ENCODE data around the gene SETD3.

SETD3 gene

DNA sequence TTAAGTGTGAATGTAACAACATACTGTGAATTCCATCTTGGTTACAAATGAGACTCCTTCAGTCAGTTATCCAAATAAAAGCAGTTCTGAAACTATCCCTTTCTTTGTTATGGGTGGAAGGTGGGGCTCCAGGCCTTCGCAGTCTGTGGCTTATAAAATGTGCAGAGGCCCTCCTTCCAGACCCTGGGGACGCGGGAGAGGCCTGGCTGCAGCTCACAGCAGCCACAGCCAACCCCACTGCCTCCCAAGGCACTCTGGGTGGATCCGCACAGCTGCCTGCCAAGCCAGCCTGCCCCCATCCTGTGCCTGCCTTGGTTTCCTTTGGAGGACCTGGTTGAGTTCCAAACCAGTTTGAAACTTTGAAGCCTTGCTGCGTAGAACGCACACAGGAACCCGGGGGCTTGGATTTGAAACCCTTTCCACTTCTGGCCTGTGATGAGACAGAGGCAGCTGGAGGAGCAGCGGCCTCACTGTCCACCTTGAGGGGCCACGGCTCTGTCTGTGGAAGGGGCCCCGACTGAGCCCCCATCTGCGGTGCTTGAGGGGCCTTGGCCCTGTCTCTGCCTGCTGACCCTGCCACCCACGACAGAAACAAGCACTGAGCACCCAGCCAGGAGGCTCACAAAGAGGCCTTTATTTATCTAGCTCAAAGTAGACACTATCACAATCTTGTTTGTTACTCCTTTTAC is 30.9 kb upstream of the SETD3 start:
- H2BK5ac ChIP-seq (ENCODE audit: low read length): no peak overlapping the region
- peak overlapping the region; percentile 2 for H3K4me2 ChIP-seq (ENCODE audit: insufficient read depth, low read length, poor library complexity, severe bottlenecking)
- DNase-seq (ENCODE audit: low spot score): no peak
- WGBS, 2 donors (ENCODE audit: extremely low coverage in 2 of 2, insufficient read length in 2 of 2, insufficient replicate concordance in 1 of 2): no CpG with 5 or more reads among the region's 12 CpGs
- H2AFZ ChIP-seq (ENCODE audit: low read length): no peak overlapping the region
- no peak overlapping the region for H2AK5ac ChIP-seq (ENCODE audit: low read depth, low read length)
- no peak overlapping the region for H2BK12ac ChIP-seq (ENCODE audit: low read length)
- no peak overlapping the region for H2BK120ac ChIP-seq (ENCODE audit: low read depth, low read length)
- no peak overlapping the region for H4K8ac ChIP-seq (ENCODE audit: low read depth, low read length)
- peaks cover 35 to 92% of the 10 kb centered on the region in 2 donors for H3K36me3 ChIP-seq (replicated peaks in 1 of 2; ENCODE audit: control insufficient read depth in 2 of 2, insufficient read depth in 2 of 2, low read length in 2 of 2)
- no peak overlapping the region for H4K91ac ChIP-seq (ENCODE audit: low read depth, low read length, poor library complexity)
- H3K14ac ChIP-seq (ENCODE audit: low read length): no peak overlapping the region
- no peaks in the 10 kb centered on the region for H3K9me3 ChIP-seq (replicated peaks in 1 of 2; ENCODE audit: control insufficient read depth in 2 of 2, insufficient read depth in 1 of 2, low read depth in 1 of 2, low read length in 2 of 2)
- H3K79me1 ChIP-seq (ENCODE audit: low read depth, low read length): peaks cover 9% of the 10 kb centered on the region
- H3K4me1 ChIP-seq (ENCODE audit: control insufficient read depth in 2 of 2, insufficient read depth in 1 of 2, low read depth in 1 of 2, low read length in 2 of 2): no peaks in the 10 kb centered on the region
- H2BK15ac ChIP-seq (ENCODE audit: low read length): no peak overlapping the region
- H3K4me3 ChIP-seq (ENCODE audit: low read length in 2 of 2): no peak overlapping the region
- H3K18ac ChIP-seq (ENCODE audit: low read length): peak overlapping the region; percentile 70
- H3K9ac ChIP-seq (ENCODE audit: low read depth, low read length, poor library complexity): no peak overlapping the region
- no peaks in the 10 kb centered on the region for H3K27me3 ChIP-seq (ENCODE audit: control insufficient read depth in 3 of 3, insufficient read depth in 3 of 3, low read depth in 1 of 3, low read length in 3 of 3)
- H3K23ac ChIP-seq (ENCODE audit: low read depth, low read length, poor library complexity): no peak overlapping the region
- H3K4ac ChIP-seq (ENCODE audit: low read length): no peak overlapping the region
- H3K27ac ChIP-seq (replicated peaks; ENCODE audit: low read length): no peak overlapping the region

DNA sequence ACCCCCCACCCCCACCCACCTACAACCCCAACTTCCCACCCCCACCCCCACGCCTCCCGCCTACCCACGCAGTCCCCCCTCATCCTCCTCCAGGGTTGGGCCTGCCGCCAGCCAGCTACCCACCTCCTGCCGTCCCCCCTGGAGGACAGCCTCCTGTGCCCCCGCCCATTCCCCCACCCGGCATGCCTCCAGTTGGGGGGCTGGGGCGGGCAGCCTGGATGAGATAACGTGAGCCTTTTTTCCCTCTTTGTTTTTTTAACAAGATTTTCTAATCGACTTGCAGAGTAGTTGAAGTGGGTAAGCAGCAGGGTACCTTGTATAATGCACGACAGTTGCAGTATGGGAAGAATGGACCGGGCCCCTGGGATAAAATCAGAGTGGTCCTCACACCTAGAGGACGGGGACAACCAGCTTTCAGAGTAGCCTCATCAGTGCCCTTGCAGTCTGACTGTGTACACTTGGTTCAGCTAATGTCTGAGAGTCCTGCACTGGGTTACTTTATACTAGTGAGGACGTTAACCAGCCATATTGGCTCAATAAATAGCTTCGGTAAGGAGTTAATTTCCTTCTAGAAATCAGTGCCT is 30.0 kb upstream of the SETD3 start:
- H3K4me1 ChIP-seq (ENCODE audit: control insufficient read depth in 2 of 2, insufficient read depth in 1 of 2, low read depth in 1 of 2, low read length in 2 of 2): no peaks in the 10 kb centered on the region
- H3K36me3 ChIP-seq (replicated peaks in 1 of 2; ENCODE audit: control insufficient read depth in 2 of 2, insufficient read depth in 2 of 2, low read length in 2 of 2): peaks cover 42 to 93% of the 10 kb centered on the region in 2 donors
- H3K9ac ChIP-seq (ENCODE audit: low read depth, low read length, poor library complexity): no peak overlapping the region
- H3K27ac ChIP-seq (replicated peaks; ENCODE audit: low read length): no peak overlapping the region
- no peak overlapping the region for H2AFZ ChIP-seq (ENCODE audit: low read length)
- H3K23ac ChIP-seq (ENCODE audit: low read depth, low read length, poor library complexity): no peak overlapping the region
- no peak overlapping the region for H2BK5ac ChIP-seq (ENCODE audit: low read length)
- no peak overlapping the region for H3K4ac ChIP-seq (ENCODE audit: low read length)
- H3K14ac ChIP-seq (ENCODE audit: low read length): no peak overlapping the region
- H3K18ac ChIP-seq (ENCODE audit: low read length): no peak overlapping the region
- no peak overlapping the region for H3K4me3 ChIP-seq (ENCODE audit: low read length in 2 of 2)
- H2AK5ac ChIP-seq (ENCODE audit: low read depth, low read length): no peak overlapping the region
- H2BK12ac ChIP-seq (ENCODE audit: low read length): no peak overlapping the region
- no peaks in the 10 kb centered on the region for H3K27me3 ChIP-seq (ENCODE audit: control insufficient read depth in 3 of 3, insufficient read depth in 3 of 3, low read depth in 1 of 3, low read length in 3 of 3)
- H4K91ac ChIP-seq (ENCODE audit: low read depth, low read length, poor library complexity): no peak overlapping the region
- H3K79me1 ChIP-seq (ENCODE audit: low read depth, low read length): peaks cover 6% of the 10 kb centered on the region
- no peak overlapping the region for H2BK15ac ChIP-seq (ENCODE audit: low read length)
- no peak for DNase-seq (ENCODE audit: low spot score)
- H4K8ac ChIP-seq (ENCODE audit: low read depth, low read length): no peak overlapping the region
- no peak overlapping the region for H2BK120ac ChIP-seq (ENCODE audit: low read depth, low read length)
- no peaks in the 10 kb centered on the region for H3K9me3 ChIP-seq (replicated peaks in 1 of 2; ENCODE audit: control insufficient read depth in 2 of 2, insufficient read depth in 1 of 2, low read depth in 1 of 2, low read length in 2 of 2)
- no CpG with 5 or more reads among the region's 15 CpGs for WGBS, 2 donors (ENCODE audit: extremely low coverage in 2 of 2, insufficient read length in 2 of 2, insufficient replicate concordance in 1 of 2)
- no peak overlapping the region for H3K4me2 ChIP-seq (ENCODE audit: insufficient read depth, low read length, poor library complexity, severe bottlenecking)

DNA sequence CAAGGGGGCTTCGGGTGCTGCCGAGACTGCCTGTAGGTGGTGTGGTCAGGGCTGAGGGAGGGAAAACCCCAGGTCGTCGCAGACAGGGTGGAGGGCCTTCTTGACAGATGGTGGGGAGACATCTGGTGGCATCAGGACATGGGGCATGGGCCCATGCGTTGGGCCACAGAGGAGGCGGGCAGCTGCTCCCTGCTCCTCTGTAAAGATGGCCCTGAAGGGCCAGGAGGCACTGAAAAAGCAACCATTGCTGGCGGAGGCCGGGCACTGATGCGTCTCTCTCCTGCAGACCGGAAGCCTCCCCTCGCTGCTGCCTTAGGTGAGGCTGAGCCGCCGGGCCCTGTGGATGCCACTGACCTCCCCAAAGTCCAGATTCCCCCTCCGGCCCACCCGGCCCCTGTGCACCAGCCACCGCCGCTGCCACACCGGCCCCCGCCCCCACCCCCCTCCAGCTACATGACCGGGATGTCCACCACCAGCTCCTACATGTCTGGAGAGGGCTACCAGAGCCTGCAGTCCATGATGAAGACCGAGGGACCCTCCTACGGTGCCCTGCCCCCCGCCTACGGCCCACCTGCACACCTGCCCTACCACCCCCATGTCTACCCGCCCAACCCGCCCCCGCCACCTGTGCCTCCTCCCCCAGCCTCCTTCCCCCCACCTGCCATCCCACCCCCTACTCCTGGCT is 29.4 kb upstream of the SETD3 start:
- H2BK120ac ChIP-seq (ENCODE audit: low read depth, low read length): no peak overlapping the region
- no peak overlapping the region for H3K14ac ChIP-seq (ENCODE audit: low read length)
- DNase-seq (ENCODE audit: low spot score): no peak
- no peaks in the 10 kb centered on the region for H3K9me3 ChIP-seq (replicated peaks in 1 of 2; ENCODE audit: control insufficient read depth in 2 of 2, insufficient read depth in 1 of 2, low read depth in 1 of 2, low read length in 2 of 2)
- H3K4me1 ChIP-seq (ENCODE audit: control insufficient read depth in 2 of 2, insufficient read depth in 1 of 2, low read depth in 1 of 2, low read length in 2 of 2): no peaks in the 10 kb centered on the region
- no peaks in the 10 kb centered on the region for H3K27me3 ChIP-seq (ENCODE audit: control insufficient read depth in 3 of 3, insufficient read depth in 3 of 3, low read depth in 1 of 3, low read length in 3 of 3)
- H3K9ac ChIP-seq (ENCODE audit: low read depth, low read length, poor library complexity): peak overlapping the region; percentile 40
- no peak overlapping the region for H4K8ac ChIP-seq (ENCODE audit: low read depth, low read length)
- no peak overlapping the region for H3K27ac ChIP-seq (replicated peaks; ENCODE audit: low read length)
- H3K4ac ChIP-seq (ENCODE audit: low read length): no peak overlapping the region
- no peak overlapping the region for H4K91ac ChIP-seq (ENCODE audit: low read depth, low read length, poor library complexity)
- H3K79me1 ChIP-seq (ENCODE audit: low read depth, low read length): peaks cover 6% of the 10 kb centered on the region
- H2BK12ac ChIP-seq (ENCODE audit: low read length): no peak overlapping the region
- H3K36me3 ChIP-seq (replicated peaks in 1 of 2; ENCODE audit: control insufficient read depth in 2 of 2, insufficient read depth in 2 of 2, low read length in 2 of 2): peaks cover 44 to 95% of the 10 kb centered on the region in 2 donors
- no peak overlapping the region for H3K18ac ChIP-seq (ENCODE audit: low read length)
- no peak overlapping the region for H2BK15ac ChIP-seq (ENCODE audit: low read length)
- H2BK5ac ChIP-seq (ENCODE audit: low read length): no peak overlapping the region
- no peak overlapping the region for H3K23ac ChIP-seq (ENCODE audit: low read depth, low read length, poor library complexity)
- no peak overlapping the region for H3K4me2 ChIP-seq (ENCODE audit: insufficient read depth, low read length, poor library complexity, severe bottlenecking)
- no peak overlapping the region for H2AK5ac ChIP-seq (ENCODE audit: low read depth, low read length)
- H3K4me3 ChIP-seq (ENCODE audit: low read length in 2 of 2): no peak overlapping the region
- whole genome bisulfite sequencing, 2 donors (ENCODE audit: extremely low coverage in 2 of 2, insufficient read length in 2 of 2, insufficient replicate concordance in 1 of 2): no CpG with 5 or more reads among the region's 27 CpGs
- H2AFZ ChIP-seq (ENCODE audit: low read length): no peak overlapping the region

GRCh38 chr14:99508896-99509629 is 28.4 kb upstream of the SETD3 start:
- no peak for DNase-seq (ENCODE audit: low spot score)
- Histone ChIP-seq H3K4me1 (ENCODE audit: control insufficient read depth in 2 of 2, insufficient read depth in 1 of 2, low read depth in 1 of 2, low read length in 2 of 2) (no peaks in the 10 kb centered on the region), H4K8ac (ENCODE audit: low read depth, low read length) (no peak overlapping the region), H3K4me3 (ENCODE audit: low read length in 2 of 2) (peak overlapping the region in 1 of 2 donors; percentile 16), H2BK12ac (ENCODE audit: low read length) (no peak overlapping the region), H3K27me3 (ENCODE audit: control insufficient read depth in 3 of 3, insufficient read depth in 3 of 3, low read depth in 1 of 3, low read length in 3 of 3) (no peaks in the 10 kb centered on the region), H3K27ac (replicated peaks; ENCODE audit: low read length) (no peak overlapping the region), H3K14ac (ENCODE audit: low read length) (no peak overlapping the region), H3K36me3 (replicated peaks in 1 of 2; ENCODE audit: control insufficient read depth in 2 of 2, insufficient read depth in 2 of 2, low read length in 2 of 2) (peaks cover 46 to 95% of the 10 kb centered on the region in 2 donors), H2BK5ac (ENCODE audit: low read length) (no peak overlapping the region), H2BK120ac (ENCODE audit: low read depth, low read length) (no peak overlapping the region), H3K4me2 (ENCODE audit: insufficient read depth, low read length, poor library complexity, severe bottlenecking) (no peak overlapping the region), H2AK5ac (ENCODE audit: low read depth, low read length) (no peak overlapping the region), H2BK15ac (ENCODE audit: low read length) (no peak overlapping the region), H4K91ac (ENCODE audit: low read depth, low read length, poor library complexity) (no peak overlapping the region), H3K79me1 (ENCODE audit: low read depth, low read length) (peaks cover 6% of the 10 kb centered on the region), H3K9me3 (replicated peaks in 1 of 2; ENCODE audit: control insufficient read depth in 2 of 2, insufficient read depth in 1 of 2, low read depth in 1 of 2, low read length in 2 of 2) (no peaks in the 10 kb centered on the region), H3K9ac (ENCODE audit: low read depth, low read length, poor library complexity) (no peak overlapping the region), H3K23ac (ENCODE audit: low read depth, low read length, poor library complexity) (peak overlapping the region; percentile 32), H3K18ac (ENCODE audit: low read length) (no peak overlapping the region), H2AFZ (ENCODE audit: low read length) (no peak overlapping the region), H3K4ac (ENCODE audit: low read length) (no peak overlapping the region)
- WGBS, 2 donors (ENCODE audit: extremely low coverage in 2 of 2, insufficient read length in 2 of 2, insufficient replicate concordance in 1 of 2): no CpG with 5 or more reads among the region's 23 CpGs
